Upper lobe of left lung (tissue), 6 donors: ENCODE measurements around the gene FARP1. TPM values are rescaled to one million over a fixed set of nuclear protein-coding genes. Genes with fewer than 3 reads are reported as not detected.

Experiments used
- ATAC-seq, 2 donors: fragments of 200-7000 bp; cut with Tn5 transposase; one replicate each; pipeline ENCODE4 v1.9.1; 2022; ENCODE audit warnings: mild to moderate bottlenecking in 2 of 2, moderate library complexity in 2 of 2; ENCODE audit not compliant: low FRiP score in 2 of 2
- DNase-seq, 2 donors: peaks; one replicate each; pipeline ENCODE4 v3.0.0-alpha.2; 2019 to 2020
- H3K27ac ChIP-seq, 4 donors: fragments of 200-600 bp; sonication (generic); one replicate each; pipeline ENCODE4 v1.5.1; 2016 to 2019
- H3K27me3 ChIP-seq, 4 donors: fragments of 200-600 bp; sonication (generic); one replicate each; pipeline ENCODE4 v1.5.1; 2017 to 2019
- H3K36me3 ChIP-seq, 4 donors: fragments of 200-600 bp; sonication (generic); one replicate each; pipeline ENCODE4 v1.5.1; 2016 to 2019
- H3K4me1 ChIP-seq, 4 donors: fragments of 200-600 bp; sonication (generic); one replicate each; pipeline ENCODE4 v1.5.1; 2018 to 2019
- H3K4me3 ChIP-seq, 4 donors: fragments of 200-600 bp; sonication (generic); one replicate each; pipeline ENCODE4 v1.5.1; 2017 to 2019; ENCODE audit warnings: mild to moderate bottlenecking in 2 of 4, moderate library complexity in 1 of 4
- H3K9me3 ChIP-seq, 4 donors: fragments of 200-600 bp; sonication (generic); one replicate each; pipeline ENCODE4 v1.5.1; 2018 to 2019
- CTCF ChIP-seq, 6 experiments: fragments of 450-650 bp in 4 of 6; fragments of 200-600 bp in 2 of 6; sonication (generic) in 2 of 6; IDR thresholded peaks; one replicate each; pipeline ENCODE4 v1.5.1; 2016 to 2019; ENCODE audit warnings: antibody characterized with exemption in 6 of 6
- EP300 ChIP-seq, 4 donors: sonication (generic); formaldehyde crosslinking; IDR thresholded peaks; one replicate each; pipeline ENCODE4 v1.5.1; 2017; ENCODE audit warnings: antibody characterized with exemption in 4 of 4, control low read depth in 2 of 4
- POLR2A ChIP-seq, 4 donors: fragments of 450-650 bp; IDR thresholded peaks; one replicate each; pipeline ENCODE4 v1.5.1; 2016 to 2017; ENCODE audit warnings: antibody characterized with exemption in 4 of 4, mild to moderate bottlenecking in 2 of 4
- POLR2AphosphoS5 ChIP-seq, 2 donors: sonication (generic); formaldehyde crosslinking; IDR thresholded peaks; one replicate each; pipeline ENCODE4 v1.5.1; 2017; ENCODE audit warnings: antibody characterized with exemption in 2 of 2
- WGBS, 2 donors: methylation state at CpG; one replicate each; pipeline ENCODE4 v1.1.5; 2017 to 2018; 5-methylcytosine and 5-hydroxymethylcytosine counted together
- total RNA-seq, 6 donors: library from RNA; depleted of rRNA in 4 of 6; stranded (reverse); fragments of >200 nt in 4 of 6; gene quantifications; one replicate each; pipeline versions ENCODE4 v1.1.0 to v1.2.1, GENCODE V29; 2016 to 2021
- donor health status: DM: no; HTN: no; CAD: no; lungs with moderate emphysema.
- donor health status: DM: no; HTN: yes; CAD: no; lungs with severe emphysema.

FARP1 gene
- total RNA-seq, 6 donors from 2014 or later = 65.7 to 111 (median 91.8) TPM

DNA sequence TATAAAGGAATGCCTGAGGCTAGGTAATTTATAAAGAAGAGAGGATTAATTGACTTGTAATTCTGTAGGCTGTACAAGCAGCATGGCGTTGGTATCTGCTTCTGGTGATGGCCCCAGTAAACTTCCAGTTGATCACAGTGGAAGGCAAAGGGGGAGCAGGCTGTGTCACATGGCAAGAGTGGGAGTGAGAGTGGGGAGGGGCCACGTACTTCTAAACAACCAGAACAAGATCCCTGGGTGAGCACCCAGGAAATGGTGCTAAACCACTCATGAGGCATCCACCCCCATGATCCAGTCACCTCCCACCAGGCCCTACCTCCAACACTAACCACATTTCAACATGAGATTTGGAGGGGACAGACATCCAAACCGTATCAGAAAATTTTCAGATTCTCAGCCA lies 37.2 kb downstream of the FARP1 start:
- Histone ChIP-seq H3K4me1 (peaks cover 0 to 15% (median 4%) of the 10 kb centered on the region in 4 donors), H3K27me3 (no peaks in the 10 kb centered on the region), H3K4me3 (no peak overlapping the region), H3K36me3 (peaks cover 0 to 8% (median 3%) of the 10 kb centered on the region in 4 donors), H3K27ac (no peak overlapping the region), H3K9me3 (no peaks in the 10 kb centered on the region)
- no peak for DNase-seq
- WGBS, 2 donors = 73 to 83% methylated on average over 3 of the region's 3 CpGs
- ATAC-seq = no peak
- no peak for TF ChIP-seq CTCF (IDR thresholded peaks at IDR 0.05)
- no peak for TF ChIP-seq POLR2AphosphoS5 (IDR thresholded peaks at IDR 0.05)
- TF ChIP-seq EP300 (IDR thresholded peaks at IDR 0.05) = no peak
- TF ChIP-seq POLR2A (IDR thresholded peaks at IDR 0.05) = no peak

DNA sequence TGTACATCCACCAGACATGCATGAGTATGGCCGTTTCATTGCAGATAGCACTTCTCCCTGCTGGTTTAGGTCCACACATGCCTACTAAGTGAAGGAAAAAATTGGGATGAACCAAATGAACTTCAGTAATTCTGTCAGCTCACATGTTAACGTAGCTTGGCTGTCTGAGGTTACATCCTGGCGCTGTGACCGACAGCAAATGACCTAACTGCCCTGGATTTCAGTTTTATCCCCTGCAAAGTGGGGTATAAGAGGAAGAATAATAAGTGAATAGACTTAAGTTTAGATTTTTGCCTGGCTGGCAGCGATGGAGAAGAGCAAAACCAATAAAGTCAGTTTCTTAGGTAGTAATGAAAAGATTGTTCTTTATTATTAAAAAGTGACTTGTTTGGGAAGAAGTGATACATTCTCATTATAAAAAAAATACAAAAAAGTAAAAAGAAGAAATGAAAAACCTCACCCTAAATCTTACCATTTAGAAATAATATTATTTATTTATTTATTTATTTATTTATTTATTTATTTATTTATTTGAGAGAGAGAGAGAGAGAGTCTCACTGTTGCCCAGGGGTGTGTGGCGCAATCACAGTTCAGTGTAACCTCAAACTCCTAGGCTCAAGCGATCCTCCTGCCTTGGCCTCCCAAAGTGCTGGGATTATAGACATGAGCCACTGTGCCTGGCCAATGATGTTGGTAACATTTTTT lies 38.4 kb downstream of the FARP1 start:
- TF ChIP-seq EP300 (IDR thresholded peaks at IDR 0.05) (no peak), CTCF (IDR thresholded peaks at IDR 0.05) (no peak), POLR2AphosphoS5 (IDR thresholded peaks at IDR 0.05) (no peak), POLR2A (IDR thresholded peaks at IDR 0.05) (no peak)

DNA sequence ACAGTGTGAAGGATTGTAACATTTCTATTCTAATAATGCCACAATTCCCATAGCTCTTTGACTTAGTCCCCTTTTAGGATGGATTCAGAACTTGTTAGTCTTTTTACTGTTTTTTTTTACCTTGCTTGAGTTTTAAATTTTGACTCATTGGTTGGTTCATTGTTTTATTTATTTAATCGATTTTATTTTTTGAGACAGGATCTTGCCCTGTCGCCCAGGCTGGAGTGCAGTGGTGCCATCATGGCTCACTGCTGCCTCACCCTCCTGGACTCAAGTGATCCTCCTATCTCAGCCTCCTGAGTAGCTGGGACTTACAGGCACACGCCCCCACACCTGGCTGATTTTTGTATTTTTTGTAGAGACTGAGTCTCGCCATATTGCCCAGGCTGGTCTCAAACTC lies 39.3 kb downstream of the FARP1 start:
- DNase-seq = no peak

More for the DNA sequence above, 38.4 kb downstream of the FARP1 start:
- ATAC-seq = no peak
- no peaks in the 10 kb centered on the region for H3K9me3 ChIP-seq
- peaks cover 0 to 8% (median 3%) of the 10 kb centered on the region in 4 donors for H3K36me3 ChIP-seq
- no peaks in the 10 kb centered on the region for H3K27me3 ChIP-seq
- H3K4me3 ChIP-seq = no peak overlapping the region
- no peak overlapping the region for H3K27ac ChIP-seq
- DNase-seq = no peak
- peaks cover 0 to 8% (median 0%) of the 10 kb centered on the region in 4 donors for H3K4me1 ChIP-seq
- 90% methylated on average over 7 of the region's 7 CpGs for whole genome bisulfite sequencing, 2 donors

GRCh38 chr13:98182589-98182988 lies 39.7 kb downstream of the FARP1 start:
- Histone ChIP-seq H3K27ac (no peak overlapping the region), H3K4me3 (no peak overlapping the region), H3K4me1 (peaks cover 0 to 5% (median 1%) of the 10 kb centered on the region in 4 donors), H3K27me3 (no peaks in the 10 kb centered on the region), H3K36me3 (no peaks in the 10 kb centered on the region), H3K9me3 (no peaks in the 10 kb centered on the region)
- no peak for ATAC-seq
- WGBS, 2 donors = 69 to 73% methylated on average over 3 of the region's 3 CpGs
- no peak for TF ChIP-seq POLR2AphosphoS5 (IDR thresholded peaks at IDR 0.05)
- TF ChIP-seq CTCF (IDR thresholded peaks at IDR 0.05) = no peak
- TF ChIP-seq EP300 (IDR thresholded peaks at IDR 0.05) = no peak
- no peak for TF ChIP-seq POLR2A (IDR thresholded peaks at IDR 0.05)
- no peak for DNase-seq

More for the DNA sequence above, 39.3 kb downstream of the FARP1 start:
- WGBS, 2 donors = 93% methylated on average over 4 of the region's 4 CpGs
- no peak overlapping the region for H3K27ac ChIP-seq
- H3K4me3 ChIP-seq = no peak overlapping the region
- peaks cover 0 to 5% (median 0%) of the 10 kb centered on the region in 4 donors for H3K4me1 ChIP-seq
- H3K27me3 ChIP-seq = no peaks in the 10 kb centered on the region
- H3K36me3 ChIP-seq = peaks cover 0 to 2% (median under 1%) of the 10 kb centered on the region in 4 donors
- no peak for ATAC-seq
- H3K9me3 ChIP-seq = no peaks in the 10 kb centered on the region
- TF ChIP-seq EP300 (IDR thresholded peaks at IDR 0.05) (no peak), CTCF (IDR thresholded peaks at IDR 0.05) (no peak), POLR2AphosphoS5 (IDR thresholded peaks at IDR 0.05) (no peak), POLR2A (IDR thresholded peaks at IDR 0.05) (no peak)

- H3K27me3 ChIP-seq = no peaks in the 10 kb centered on the region
- DNase-seq (no peak), ATAC-seq (no peak)
- H3K4me3 ChIP-seq = no peak overlapping the region
- H3K36me3 ChIP-seq = no peaks in the 10 kb centered on the region
- WGBS, 2 donors = 76 to 82% methylated on average over 1 of the region's 1 CpG
- no peak overlapping the region for H3K27ac ChIP-seq
- TF ChIP-seq EP300 (IDR thresholded peaks at IDR 0.05) = no peak
- TF ChIP-seq CTCF (IDR thresholded peaks at IDR 0.05) = no peak
- TF ChIP-seq POLR2AphosphoS5 (IDR thresholded peaks at IDR 0.05) = no peak
- no peak for TF ChIP-seq POLR2A (IDR thresholded peaks at IDR 0.05)
- H3K4me1 ChIP-seq = peaks cover 1 to 10% (median 4%) of the 10 kb centered on the region in 4 donors
- no peaks in the 10 kb centered on the region for H3K9me3 ChIP-seq
Observed at GRCh38 chr13:98184792-98185191, 41.9 kb downstream of the FARP1 start.
